B cell (primary cell): ENCODE measurements around the gene CDRT4. TPM values are rescaled to one million over a fixed set of nuclear protein-coding genes. Genes with fewer than 3 reads are reported as not detected.

Source experiments
- ATAC-seq: fragments of 200-7000 bp; cut with Tn5 transposase; one replicate; pipeline ENCODE4 v1.10.0; 2021; ENCODE audit warnings: low read depth, mild to moderate bottlenecking, moderate number of reproducible peaks, moderate library complexity
- CTCF ChIA-PET: fragments of 350-600 bp; sonication (Branson Sonifier 250); formaldehyde crosslinking; loops from one replicate; lab custom pipeline; 2021; ENCODE audit warnings: antibody characterized with exemption, inconsistent platforms; lab: Charles Lee
- POLR2A ChIA-PET: fragments of 350-600 bp; sonication (Branson Sonifier 250); formaldehyde crosslinking; loops from one replicate; lab custom pipeline; 2021; ENCODE audit warnings: antibody characterized with exemption; lab: Charles Lee
- DNase-seq: peaks from one replicate; pipeline ENCODE4 v3.0.0; 2013
- H2AFZ ChIP-seq: 2 replicates; pipeline ENCODE4 v1.6.1; 2012; ENCODE audit warnings: mild to moderate bottlenecking, low read depth, low read length; ENCODE audit not compliant: insufficient read depth, poor library complexity, severe bottlenecking
- H3K27ac ChIP-seq, 2 donors: 1 replicate in 1 of 2; 2 replicates in 1 of 2; pipeline ENCODE4 v1.5.1; 2012 to 2013; ENCODE audit warnings: low read length in 2 of 2, mild to moderate bottlenecking in 2 of 2, moderate library complexity in 1 of 2
- H3K27me3 ChIP-seq, 4 experiments: fragments of 200-600 bp in 1 of 4; sonication (generic) in 1 of 4; replicated peaks in 1 of 4; 1 replicate in 2 of 4; 2 replicates in 2 of 4; pipeline versions ENCODE4 v1.6.1 to v1.7.0; 2013 to 2016; ENCODE audit warnings: low read length in 3 of 4, mild to moderate bottlenecking in 2 of 4, mixed read lengths in 1 of 4, moderate library complexity in 1 of 4; ENCODE audit not compliant: insufficient read depth in 4 of 4, control insufficient read depth in 3 of 4; ENCODE audit errors: control extremely low read depth in 1 of 4
- H3K36me3 ChIP-seq, 2 experiments: replicated peaks in 1 of 2; 1 replicate in 1 of 2; 2 replicates in 1 of 2; pipeline versions ENCODE4 v1.6.1 to v1.7.1; 2013; ENCODE audit warnings: low read length in 1 of 2; ENCODE audit not compliant: insufficient read depth in 2 of 2, control insufficient read depth in 1 of 2; ENCODE audit errors: control extremely low read depth in 1 of 2, extremely low read depth in 1 of 2
- H3K4me1 ChIP-seq, 2 donors: fragments of 200-600 bp in 1 of 2; sonication (generic) in 1 of 2; 1 replicate in 1 of 2; 2 replicates in 1 of 2; pipeline versions ENCODE4 v1.5.1 to v1.6.1; 2013 to 2017; ENCODE audit warnings: low read length in 2 of 2; ENCODE audit not compliant: control insufficient read depth in 2 of 2, insufficient read depth in 2 of 2
- H3K4me2 ChIP-seq: replicated peaks from 2 replicates; pipeline ENCODE3; 2012; ENCODE audit warnings: mild to moderate bottlenecking, low read depth, low read length; ENCODE audit not compliant: poor library complexity, severe bottlenecking
- H3K4me3 ChIP-seq, 5 experiments: fragments of 200-600 bp in 1 of 5; sonication (generic) in 1 of 5; 1 replicate in 3 of 5; 2 replicates in 2 of 5; pipeline versions ENCODE4 v1.5.1 to v1.7.0; 2011 to 2016; ENCODE audit warnings: low read length in 4 of 5, mild to moderate bottlenecking in 4 of 5, low read depth in 2 of 5, control low read depth in 1 of 5, moderate library complexity in 1 of 5; ENCODE audit not compliant: insufficient read depth in 1 of 5; ENCODE audit errors: control extremely low read depth in 1 of 5, extremely low read depth in 1 of 5
- H3K79me2 ChIP-seq: fragments of 200-600 bp; sonication (generic); one replicate; pipeline ENCODE4 v1.6.0; 2016; ENCODE audit warnings: low read length; ENCODE audit not compliant: control insufficient read depth, insufficient read depth
- H3K9ac ChIP-seq: fragments of 200-600 bp; sonication (generic); 2 replicates; pipeline ENCODE4 v1.6.1; 2017; ENCODE audit warnings: mild to moderate bottlenecking, low read length, moderate library complexity
- H3K9me3 ChIP-seq, 3 donors: one replicate each; pipeline versions ENCODE4 v1.6.1 to v1.7.1; 2013; ENCODE audit warnings: low read length in 2 of 3; ENCODE audit not compliant: control insufficient read depth in 2 of 3, insufficient read depth in 1 of 3; ENCODE audit errors: control extremely low read depth in 1 of 3
- H4K20me1 ChIP-seq: 2 replicates; pipeline ENCODE4 v1.6.0; 2012; ENCODE audit warnings: mild to moderate bottlenecking, low read length; ENCODE audit not compliant: insufficient read depth, control insufficient read depth, poor library complexity, severe bottlenecking
- H3K27ac Mint-ChIP-seq: one replicate; pipeline ENCODE4 v1.8.0; 2021; ENCODE audit warnings: mixed read lengths
- H3K27me3 Mint-ChIP-seq: one replicate; pipeline ENCODE4 v1.8.0; 2021; ENCODE audit warnings: mixed read lengths
- H3K4me1 Mint-ChIP-seq: one replicate; pipeline ENCODE4 v1.8.0; 2021; ENCODE audit warnings: mixed read lengths
- H3K4me3 Mint-ChIP-seq: one replicate; pipeline ENCODE4 v1.8.0; 2021; ENCODE audit warnings: mixed read lengths
- H3K9me3 Mint-ChIP-seq: one replicate; pipeline ENCODE4 v1.8.0; 2022; ENCODE audit warnings: mixed read lengths; ENCODE audit not compliant: insufficient read depth
- EZH2 ChIP-seq: IDR thresholded peaks from 2 replicates; pipeline ENCODE4 v1.6.1; 2012; ENCODE audit warnings: borderline replicate concordance, low read depth, mild to moderate bottlenecking, moderate library complexity, low read length; ENCODE audit not compliant: insufficient read depth, poor library complexity, severe bottlenecking
- WGBS: methylation state at CpG from one replicate; pipeline ENCODE4 v1.1.5; 2013; ENCODE audit warnings: missing lambda C conversion rate; ENCODE audit not compliant: insufficient coverage; 5-methylcytosine and 5-hydroxymethylcytosine counted together
- intact Hi-C: fragments of 100-400 bp; cut with micrococcal nuclease; formaldehyde crosslinking; loops from one replicate; pipeline ENCODE4 v1.10.0; 2022
- polyA plus RNA-seq: library from polyadenylated mRNA; depleted of rRNA; stranded (reverse); fragments of >200 nt; gene quantifications from 2 replicates; pipeline ENCODE4 v1.2.3, GENCODE V29; 2012
- total RNA-seq, 2 donors: library from RNA; stranded (reverse); fragments of 120-200 nt in 1 of 2; gene quantifications; 1 replicate in 1 of 2; 2 replicates in 1 of 2; pipeline versions ENCODE4 v1.2.3 to v1.2.4, GENCODE V29; 2013 to 2022
- TF ChIP-seq, protein P1 (sequence below): fragments of 200-600 bp; IDR thresholded peaks from one replicate; pipeline ENCODE4 v1.8.0; 2022; ENCODE audit warnings: antibody characterized with exemption, mild to moderate bottlenecking

Gene CDRT4
- total and polyA plus RNA-seq, 2 donors (not counting 1 experiment from before 2014, with no cell fraction given): 11.6 to 23.0 TPM

DNA sequence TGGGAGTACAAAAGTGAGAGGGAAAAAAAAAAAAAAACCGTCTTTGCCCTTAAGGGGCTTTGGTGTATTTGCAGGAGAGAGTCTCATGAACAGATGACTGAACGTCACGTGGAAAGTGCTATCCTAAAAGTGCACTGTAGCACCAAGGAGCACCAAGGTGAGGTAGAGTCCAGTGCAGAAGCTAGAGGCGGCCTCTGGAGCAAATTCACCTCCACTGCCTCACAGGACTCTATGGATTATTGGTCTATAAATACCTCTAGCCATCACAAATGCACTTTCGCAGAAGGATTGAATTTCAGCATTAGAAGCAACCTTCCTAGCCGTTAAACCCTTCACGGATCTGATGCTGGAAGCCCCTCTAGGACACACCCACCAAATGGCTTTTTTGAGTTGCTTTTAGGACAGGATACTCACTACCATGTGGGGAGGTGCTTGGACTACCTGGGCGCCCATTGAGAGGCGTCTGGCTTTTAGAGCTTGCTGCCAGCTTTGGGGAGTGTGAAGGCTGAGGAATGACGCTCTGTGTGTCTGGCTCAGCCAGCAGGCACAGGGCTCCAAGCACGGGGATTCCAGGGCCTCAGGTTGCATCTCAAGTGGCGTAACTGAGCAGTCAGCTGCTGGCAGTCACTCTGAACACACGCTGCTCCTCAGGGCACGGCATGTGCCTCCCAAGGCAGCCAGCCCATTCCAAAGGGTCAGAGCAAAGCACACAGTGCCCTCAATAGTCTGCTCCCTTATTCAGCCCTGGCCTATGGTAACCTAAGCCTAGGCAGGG, 52.7 kb downstream of the CDRT4 start:
- ATAC-seq (no peak), DNase-seq (no peak)
- Histone ChIP-seq H3K79me2 (no peaks in the 10 kb centered on the region), H4K20me1 (no peaks in the 10 kb centered on the region), H3K4me2 (no peak overlapping the region), H3K27me3 (no peaks in the 10 kb centered on the region), H3K9me3 (no peaks in the 10 kb centered on the region), H3K27ac (no peak overlapping the region), H3K4me3 (no peak overlapping the region), H3K9ac (no peak overlapping the region), H3K36me3 (no peaks in the 10 kb centered on the region), H3K4me1 (no peaks in the 10 kb centered on the region), H2AFZ (no peak overlapping the region)
- intact Hi-C loops: no loop called here
- Mint-ChIP-seq H3K4me3 (no peak overlapping the region), H3K4me1 (no peaks in the 10 kb centered on the region), H3K27me3 (peaks cover 1% of the 10 kb centered on the region), H3K27ac (no peak overlapping the region), H3K9me3 (no peaks in the 10 kb centered on the region)
- ChIA-PET CTCF (no interaction called here), POLR2A (no interaction called here)
- WGBS: 91% methylated on average over 12 of the region's 14 CpGs
- TF ChIP-seq, protein P1, sequence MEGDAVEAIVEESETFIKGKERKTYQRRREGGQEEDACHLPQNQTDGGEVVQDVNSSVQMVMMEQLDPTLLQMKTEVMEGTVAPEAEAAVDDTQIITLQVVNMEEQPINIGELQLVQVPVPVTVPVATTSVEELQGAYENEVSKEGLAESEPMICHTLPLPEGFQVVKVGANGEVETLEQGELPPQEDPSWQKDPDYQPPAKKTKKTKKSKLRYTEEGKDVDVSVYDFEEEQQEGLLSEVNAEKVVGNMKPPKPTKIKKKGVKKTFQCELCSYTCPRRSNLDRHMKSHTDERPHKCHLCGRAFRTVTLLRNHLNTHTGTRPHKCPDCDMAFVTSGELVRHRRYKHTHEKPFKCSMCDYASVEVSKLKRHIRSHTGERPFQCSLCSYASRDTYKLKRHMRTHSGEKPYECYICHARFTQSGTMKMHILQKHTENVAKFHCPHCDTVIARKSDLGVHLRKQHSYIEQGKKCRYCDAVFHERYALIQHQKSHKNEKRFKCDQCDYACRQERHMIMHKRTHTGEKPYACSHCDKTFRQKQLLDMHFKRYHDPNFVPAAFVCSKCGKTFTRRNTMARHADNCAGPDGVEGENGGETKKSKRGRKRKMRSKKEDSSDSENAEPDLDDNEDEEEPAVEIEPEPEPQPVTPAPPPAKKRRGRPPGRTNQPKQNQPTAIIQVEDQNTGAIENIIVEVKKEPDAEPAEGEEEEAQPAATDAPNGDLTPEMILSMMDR: no peak
- TF ChIP-seq EZH2: no peak

DNA sequence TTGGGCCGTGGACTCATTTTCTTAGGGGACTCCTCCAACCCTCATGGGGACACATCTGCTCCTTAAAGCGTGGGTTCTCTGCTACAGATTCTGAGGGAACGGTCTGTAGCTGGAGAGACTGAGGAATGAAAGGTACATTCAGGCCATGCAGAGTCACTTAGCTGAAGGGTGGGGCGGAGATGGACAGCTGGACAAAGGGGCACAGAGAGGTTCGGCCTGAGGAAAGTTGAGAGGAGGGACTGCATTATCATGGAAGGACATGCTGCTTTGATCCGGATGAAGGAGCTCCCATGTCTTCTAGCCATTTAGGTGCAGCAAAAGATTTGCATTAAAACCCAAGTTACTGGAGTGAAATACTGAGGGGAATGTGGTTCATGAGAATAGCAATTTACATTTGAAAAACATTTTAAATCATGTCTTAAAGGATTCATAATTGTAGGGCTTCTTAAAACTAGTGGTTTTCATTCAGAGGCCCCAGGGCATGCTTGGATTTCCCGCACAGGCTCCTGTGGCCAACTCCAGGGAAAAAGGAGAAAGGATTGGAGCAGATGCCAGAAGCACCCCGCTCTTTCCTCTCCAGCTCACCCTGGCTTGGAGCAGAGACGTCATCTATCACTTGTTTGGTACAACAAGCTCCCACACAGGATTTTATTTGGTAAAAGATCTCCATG, 54.2 kb downstream of the CDRT4 start:
- CTCF ChIA-PET: no interaction called here
- intact Hi-C loops: no loop called here
- no peak overlapping the region for H3K4me3 Mint-ChIP-seq
- Histone ChIP-seq H3K27me3 (no peaks in the 10 kb centered on the region), H3K9ac (no peak overlapping the region), H3K9me3 (no peaks in the 10 kb centered on the region), H2AFZ (no peak overlapping the region), H3K36me3 (no peaks in the 10 kb centered on the region), H3K79me2 (no peaks in the 10 kb centered on the region), H3K4me2 (no peak overlapping the region), H3K27ac (no peak overlapping the region), H4K20me1 (no peaks in the 10 kb centered on the region), H3K4me1 (no peaks in the 10 kb centered on the region), H3K4me3 (no peak overlapping the region)
- no peak for TF ChIP-seq EZH2
- TF ChIP-seq, protein P1: no peak
- ATAC-seq (no peak), DNase-seq (no peak)
- POLR2A ChIA-PET: no interaction called here
- no peaks in the 10 kb centered on the region for H3K9me3 Mint-ChIP-seq
- H3K27me3 Mint-ChIP-seq: peaks cover 5% of the 10 kb centered on the region
- 96% methylated on average over 5 of the region's 9 CpGs for WGBS
- H3K27ac Mint-ChIP-seq: no peak overlapping the region
- H3K4me1 Mint-ChIP-seq: no peaks in the 10 kb centered on the region
